GM12878 (cell line): ENCODE data around the gene SLC23A2. TPM values are rescaled to one million over a fixed set of nuclear protein-coding genes. Genes with fewer than 3 reads are reported as not detected.

Experiments used
- BRCA1 ChIP-seq: IDR thresholded peaks from 2 replicates; pipeline ENCODE4 v1.6.1; 2011; ENCODE audit warnings: low read depth, low read length, improper control_type of control experiment
- CREM ChIP-seq: IDR thresholded peaks from 2 replicates; pipeline ENCODE4 v1.6.1; 2014; ENCODE audit warnings: antibody characterized with exemption, low read depth
- EP300 ChIP-seq, 2 experiments: fragments of 150-350 bp in 1 of 2; IDR thresholded peaks; 2 replicates each; pipeline ENCODE4 v1.6.1; 2011 to 2012; ENCODE audit warnings: low read depth in 2 of 2, low read length in 2 of 2, borderline replicate concordance in 1 of 2, improper control_type of control experiment in 1 of 2, inconsistent platforms in 1 of 2; ENCODE audit not compliant: control insufficient read depth in 1 of 2
- ESRRA ChIP-seq: IDR thresholded peaks from 2 replicates; pipeline ENCODE4 v1.6.1; 2012; ENCODE audit warnings: mild to moderate bottlenecking, low read length, improper control_type of control experiment
- GABPA ChIP-seq: IDR thresholded peaks from 2 replicates; pipeline ENCODE4 v1.6.1; 2014; ENCODE audit warnings: antibody characterized with exemption, low read depth, mild to moderate bottlenecking, inconsistent platforms
- IRF4 ChIP-seq: IDR thresholded peaks from 2 replicates; pipeline ENCODE4 v1.6.1; 2011; ENCODE audit warnings: low read depth, low read length
- KLF5 ChIP-seq: fragments of 450-650 bp; IDR thresholded peaks from 2 replicates; pipeline ENCODE4 v1.6.1; 2014; ENCODE audit warnings: mild to moderate bottlenecking; ENCODE audit not compliant: partially characterized antibody
- MEF2A ChIP-seq: IDR thresholded peaks from 2 replicates; pipeline ENCODE4 v1.6.1; 2011; ENCODE audit warnings: low read depth, mild to moderate bottlenecking, low read length, moderate library complexity; ENCODE audit not compliant: insufficient read depth
- NFYB ChIP-seq: IDR thresholded peaks from 2 replicates; pipeline ENCODE4 v1.6.1; 2011; ENCODE audit warnings: low read depth, mild to moderate bottlenecking, low read length, improper control_type of control experiment, moderate library complexity; ENCODE audit not compliant: insufficient read depth
- NRF1 ChIP-seq: conservative IDR thresholded peaks from 2 replicates; pipeline ENCODE4 v1.6.1; 2011; ENCODE audit warnings: mild to moderate bottlenecking, low read depth, low read length, improper control_type of control experiment
- POLR2AphosphoS5 ChIP-seq: IDR thresholded peaks from 2 replicates; pipeline ENCODE4 v1.6.1; 2011; ENCODE audit warnings: mild to moderate bottlenecking, low read length, inconsistent platforms
- RB1 ChIP-seq: fragments of 450-650 bp; formaldehyde crosslinking; IDR thresholded peaks from 2 replicates; pipeline ENCODE4 v1.6.1; 2017; ENCODE audit warnings: mild to moderate bottlenecking, borderline replicate concordance
- SP1 ChIP-seq: IDR thresholded peaks from one replicate; pipeline ENCODE4 v1.6.1; 2011; ENCODE audit warnings: low read depth, low read length
- SREBF1 ChIP-seq: IDR thresholded peaks from 2 replicates; pipeline ENCODE4 v1.6.1; 2012; ENCODE audit warnings: mild to moderate bottlenecking, low read length
- SUZ12 ChIP-seq: fragments of 200-600 bp; sonication (generic); IDR thresholded peaks from one replicate; pipeline ENCODE4 v1.6.1; 2018; ENCODE audit warnings: antibody characterized with exemption, mild to moderate bottlenecking; ENCODE audit not compliant: unreplicated experiment
- TBL1XR1 ChIP-seq: IDR thresholded peaks from 2 replicates; pipeline ENCODE4 v1.6.1; 2012; ENCODE audit warnings: low read depth, low read length, improper control_type of control experiment
- TCF3 ChIP-seq: IDR thresholded peaks from 2 replicates; pipeline ENCODE4 v1.6.1; 2012; ENCODE audit warnings: low read depth, mild to moderate bottlenecking, low read length, borderline replicate concordance; ENCODE audit not compliant: insufficient read depth
- ZNF687 ChIP-seq: fragments of 450-650 bp; IDR thresholded peaks from 2 replicates; pipeline ENCODE4 v1.6.1; 2017; ENCODE audit warnings: mild to moderate bottlenecking, moderate library complexity
- polyA plus RNA-seq, 11 experiments: library from polyadenylated mRNA; depleted of rRNA in 4 of 11; unstranded in 6 of 11; stranded (reverse) in 5 of 11; fragments of >200 nt; fragmentation: Nextera tagmentation in 4 of 11; fragmentation: Illumina TruSeq in 1 of 11; extraction: Ambion mirVana in 4 of 11; extraction: Trizol in 1 of 11; gene quantifications; 1 replicate in 1 of 11; 2 replicates in 10 of 11; pipeline versions ENCODE4 v1.2.1 to v1.2.3, GENCODE V29; 2011 to 2016; ENCODE audit warnings: inconsistent platforms in 2 of 11, missing spikeins in 2 of 11, low read depth in 1 of 11
- total RNA-seq, 4 experiments: library from RNA; depleted of rRNA in 3 of 4; stranded (reverse); fragments of >200 nt in 3 of 4; fragmentation: Illumina TruSeq in 1 of 4; extraction: Trizol in 1 of 4; gene quantifications; 2 replicates each; pipeline versions ENCODE4 v1.2.1 to v1.2.3, GENCODE V29; 2013 to 2021
- TF ChIP-seq, protein P1 (sequence below): IDR thresholded peaks from 2 replicates; pipeline ENCODE4 v1.6.1; 2012; ENCODE audit warnings: low read length, inconsistent platforms
- TF ChIP-seq, protein P2 (sequence below): IDR thresholded peaks from 2 replicates; pipeline ENCODE4 v1.6.1; 2012; ENCODE audit warnings: low read depth, low read length, improper control_type of control experiment
- TF ChIP-seq, protein P3 (sequence below): fragments of 450-650 bp; IDR thresholded peaks from 2 replicates; pipeline ENCODE4 v1.6.1; 2017; ENCODE audit warnings: mild to moderate bottlenecking, low read depth, inconsistent platforms; ENCODE audit not compliant: poor library complexity, severe bottlenecking

SLC23A2 gene
- total and polyA plus RNA-seq, 10 of the 15 experiments (the other 5 are each of a cell fraction or from before 2014, with no cell fraction given) = 4.4 to 56.1 (median 35.5) TPM

DNA sequence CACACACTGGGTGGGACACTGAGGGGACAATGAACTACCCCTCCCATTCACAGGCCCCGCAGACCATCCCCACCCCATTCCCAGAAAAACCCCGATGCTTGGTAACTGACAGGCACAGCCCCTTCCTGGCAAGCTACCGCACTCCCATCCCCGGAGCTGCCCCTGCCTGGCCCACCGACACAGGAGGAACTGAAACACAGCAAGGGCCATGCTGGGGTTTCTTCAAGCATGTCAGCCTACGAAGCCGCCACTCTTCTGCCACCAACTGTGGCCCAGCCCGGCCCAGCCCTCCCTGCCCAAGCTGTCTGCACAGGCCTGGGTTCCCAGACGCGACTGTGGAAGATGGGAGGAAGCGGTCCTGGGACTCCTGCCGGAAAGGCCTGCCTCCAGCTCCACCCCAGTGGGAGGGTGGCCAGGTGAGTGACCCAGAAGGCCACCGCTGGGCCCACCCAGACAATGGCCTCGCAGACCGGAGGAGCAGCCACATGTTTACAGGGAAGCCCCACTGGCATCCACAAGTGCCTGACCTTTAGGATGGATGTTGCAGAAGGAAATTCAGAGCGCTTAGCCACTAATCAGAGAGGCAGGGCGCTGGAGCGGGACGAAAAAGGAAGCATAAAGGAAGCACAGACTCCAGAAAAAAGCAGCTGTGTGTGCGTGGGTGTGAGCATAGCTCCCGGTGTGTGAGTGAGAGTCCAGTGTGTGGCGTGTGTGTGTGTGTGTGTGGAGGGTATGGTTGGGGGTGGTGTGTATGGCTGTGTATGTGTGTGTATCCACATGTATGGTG lies 188.0 kb downstream of the SLC23A2 start (continued):
- TF ChIP-seq RB1 = no peak
- TF ChIP-seq TBL1XR1 = no peak
- TF ChIP-seq EP300 (IDR thresholded peaks at IDR 0.05; ENCODE audit: borderline replicate concordance in 1 of 2, control insufficient read depth in 1 of 2, low read depth in 2 of 2, low read length in 2 of 2) = peak; percentile 34 to 49; a peak in 2 of 4 replicates
- TF ChIP-seq KLF5 = no peak
- no peak for TF ChIP-seq SUZ12
- peak; percentile 98 for TF ChIP-seq ZNF687
- TF ChIP-seq, protein P1, sequence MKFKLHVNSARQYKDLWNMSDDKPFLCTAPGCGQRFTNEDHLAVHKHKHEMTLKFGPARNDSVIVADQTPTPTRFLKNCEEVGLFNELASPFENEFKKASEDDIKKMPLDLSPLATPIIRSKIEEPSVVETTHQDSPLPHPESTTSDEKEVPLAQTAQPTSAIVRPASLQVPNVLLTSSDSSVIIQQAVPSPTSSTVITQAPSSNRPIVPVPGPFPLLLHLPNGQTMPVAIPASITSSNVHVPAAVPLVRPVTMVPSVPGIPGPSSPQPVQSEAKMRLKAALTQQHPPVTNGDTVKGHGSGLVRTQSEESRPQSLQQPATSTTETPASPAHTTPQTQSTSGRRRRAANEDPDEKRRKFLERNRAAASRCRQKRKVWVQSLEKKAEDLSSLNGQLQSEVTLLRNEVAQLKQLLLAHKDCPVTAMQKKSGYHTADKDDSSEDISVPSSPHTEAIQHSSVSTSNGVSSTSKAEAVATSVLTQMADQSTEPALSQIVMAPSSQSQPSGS = no peak
- TF ChIP-seq SREBF1 = no peak
- TF ChIP-seq POLR2AphosphoS5 = peak; percentile 81
- TF ChIP-seq NFYB = no peak
- TF ChIP-seq ESRRA = 0 out of 2 replicates have a peak, but pooled peaks have one; percentile 20
- TF ChIP-seq NRF1 = no peak
- no peak for TF ChIP-seq BRCA1
- 0 out of 2 replicates have a peak, but pooled peaks have one; percentile 19 for TF ChIP-seq CREM
- TF ChIP-seq IRF4 = peak; percentile 74; the same call in 1 of the 2 replicates
- TF ChIP-seq MEF2A = no peak
- TF ChIP-seq, protein P2, sequence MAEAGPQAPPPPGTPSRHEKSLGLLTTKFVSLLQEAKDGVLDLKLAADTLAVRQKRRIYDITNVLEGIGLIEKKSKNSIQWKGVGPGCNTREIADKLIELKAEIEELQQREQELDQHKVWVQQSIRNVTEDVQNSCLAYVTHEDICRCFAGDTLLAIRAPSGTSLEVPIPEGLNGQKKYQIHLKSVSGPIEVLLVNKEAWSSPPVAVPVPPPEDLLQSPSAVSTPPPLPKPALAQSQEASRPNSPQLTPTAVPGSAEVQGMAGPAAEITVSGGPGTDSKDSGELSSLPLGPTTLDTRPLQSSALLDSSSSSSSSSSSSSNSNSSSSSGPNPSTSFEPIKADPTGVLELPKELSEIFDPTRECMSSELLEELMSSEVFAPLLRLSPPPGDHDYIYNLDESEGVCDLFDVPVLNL = no peak
- TF ChIP-seq, protein P3, sequence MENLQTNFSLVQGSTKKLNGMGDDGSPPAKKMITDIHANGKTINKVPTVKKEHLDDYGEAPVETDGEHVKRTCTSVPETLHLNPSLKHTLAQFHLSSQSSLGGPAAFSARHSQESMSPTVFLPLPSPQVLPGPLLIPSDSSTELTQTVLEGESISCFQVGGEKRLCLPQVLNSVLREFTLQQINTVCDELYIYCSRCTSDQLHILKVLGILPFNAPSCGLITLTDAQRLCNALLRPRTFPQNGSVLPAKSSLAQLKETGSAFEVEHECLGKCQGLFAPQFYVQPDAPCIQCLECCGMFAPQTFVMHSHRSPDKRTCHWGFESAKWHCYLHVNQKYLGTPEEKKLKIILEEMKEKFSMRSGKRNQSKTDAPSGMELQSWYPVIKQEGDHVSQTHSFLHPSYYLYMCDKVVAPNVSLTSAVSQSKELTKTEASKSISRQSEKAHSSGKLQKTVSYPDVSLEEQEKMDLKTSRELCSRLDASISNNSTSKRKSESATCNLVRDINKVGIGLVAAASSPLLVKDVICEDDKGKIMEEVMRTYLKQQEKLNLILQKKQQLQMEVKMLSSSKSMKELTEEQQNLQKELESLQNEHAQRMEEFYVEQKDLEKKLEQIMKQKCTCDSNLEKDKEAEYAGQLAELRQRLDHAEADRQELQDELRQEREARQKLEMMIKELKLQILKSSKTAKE = peak; percentile 11
- peak; percentile 29 for TF ChIP-seq SP1
- no peak for TF ChIP-seq GABPA
- peak; percentile 66; the same call in 1 of the 2 replicates for TF ChIP-seq TCF3
